HepG2 (cell line): Measurements from ENCODE around the gene WDR86. TPM values are rescaled to one million over a fixed set of nuclear protein-coding genes. Genes with fewer than 3 reads are reported as not detected.

Source experiments
- ARID4A ChIP-seq: sonication (generic); formaldehyde crosslinking; IDR thresholded peaks from 2 replicates; pipeline ENCODE4 v1.5.0; 2020; ENCODE audit warnings: mild to moderate bottlenecking, missing genetic modification reagents, borderline replicate concordance
- GABPB1 ChIP-seq: IDR thresholded peaks from 2 replicates; pipeline ENCODE4 v1.6.1; 2016; ENCODE audit warnings: mild to moderate bottlenecking, missing genetic modification reagents, moderate library complexity, missing compliant biosample characterization
- LCORL ChIP-seq, 2 experiments: fragments of 450-650 bp in 1 of 2; sonication (generic) in 1 of 2; formaldehyde crosslinking in 1 of 2; IDR thresholded peaks; 2 replicates each; pipeline versions ENCODE4 v1.5.0 to v1.6.1; 2017 to 2020; ENCODE audit warnings: antibody characterized with exemption in 1 of 2, missing genetic modification reagents in 1 of 2
- PATZ1 ChIP-seq: sonication (generic); formaldehyde crosslinking; IDR thresholded peaks from 2 replicates; pipeline ENCODE4 v1.4.0; 2020; ENCODE audit warnings: missing genetic modification reagents
- SP2 ChIP-seq: sonication (generic); formaldehyde crosslinking; IDR thresholded peaks from 2 replicates; pipeline ENCODE4 v1.5.1; 2020; ENCODE audit warnings: mild to moderate bottlenecking, missing genetic modification reagents
- ZNF546 ChIP-seq: sonication (generic); formaldehyde crosslinking; conservative IDR thresholded peaks from 2 replicates; pipeline ENCODE4 v1.8.1; 2023; ENCODE audit warnings: mild to moderate bottlenecking, missing genetic modification reagents
- ZNF788 ChIP-seq: sonication (generic); formaldehyde crosslinking; IDR thresholded peaks from 2 replicates; pipeline ENCODE4 v1.5.0; 2020; ENCODE audit warnings: mild to moderate bottlenecking, missing genetic modification reagents, borderline replicate concordance
- polyA plus RNA-seq, 8 experiments: library from polyadenylated mRNA; depleted of rRNA in 3 of 8; stranded (reverse) in 7 of 8; unstranded in 1 of 8; fragments of >200 nt; fragmentation: Illumina TruSeq in 4 of 8; extraction: Trizol in 4 of 8; gene quantifications; 2 replicates each; pipeline versions ENCODE4 v1.2.1 to v1.2.3, GENCODE V29; 2011 to 2016; ENCODE audit warnings: low read depth in 4 of 8, missing spikeins in 1 of 8, mixed read lengths in 1 of 8; ENCODE audit not compliant: insufficient read depth in 1 of 8
- total RNA-seq, 5 experiments: library from RNA; depleted of rRNA; stranded (reverse); fragments of >200 nt; fragmentation: Illumina TruSeq; extraction: Trizol; gene quantifications; 2 replicates each; pipeline ENCODE4 v1.2.3, GENCODE V29; 2016; ENCODE audit warnings: low read depth in 1 of 5

The WDR86 gene
- total and polyA plus RNA-seq, 2 of the 13 experiments (the other 11 are each of a cell fraction or from before 2014, with no cell fraction given), result 0.11 to 2.9 TPM

DNA sequence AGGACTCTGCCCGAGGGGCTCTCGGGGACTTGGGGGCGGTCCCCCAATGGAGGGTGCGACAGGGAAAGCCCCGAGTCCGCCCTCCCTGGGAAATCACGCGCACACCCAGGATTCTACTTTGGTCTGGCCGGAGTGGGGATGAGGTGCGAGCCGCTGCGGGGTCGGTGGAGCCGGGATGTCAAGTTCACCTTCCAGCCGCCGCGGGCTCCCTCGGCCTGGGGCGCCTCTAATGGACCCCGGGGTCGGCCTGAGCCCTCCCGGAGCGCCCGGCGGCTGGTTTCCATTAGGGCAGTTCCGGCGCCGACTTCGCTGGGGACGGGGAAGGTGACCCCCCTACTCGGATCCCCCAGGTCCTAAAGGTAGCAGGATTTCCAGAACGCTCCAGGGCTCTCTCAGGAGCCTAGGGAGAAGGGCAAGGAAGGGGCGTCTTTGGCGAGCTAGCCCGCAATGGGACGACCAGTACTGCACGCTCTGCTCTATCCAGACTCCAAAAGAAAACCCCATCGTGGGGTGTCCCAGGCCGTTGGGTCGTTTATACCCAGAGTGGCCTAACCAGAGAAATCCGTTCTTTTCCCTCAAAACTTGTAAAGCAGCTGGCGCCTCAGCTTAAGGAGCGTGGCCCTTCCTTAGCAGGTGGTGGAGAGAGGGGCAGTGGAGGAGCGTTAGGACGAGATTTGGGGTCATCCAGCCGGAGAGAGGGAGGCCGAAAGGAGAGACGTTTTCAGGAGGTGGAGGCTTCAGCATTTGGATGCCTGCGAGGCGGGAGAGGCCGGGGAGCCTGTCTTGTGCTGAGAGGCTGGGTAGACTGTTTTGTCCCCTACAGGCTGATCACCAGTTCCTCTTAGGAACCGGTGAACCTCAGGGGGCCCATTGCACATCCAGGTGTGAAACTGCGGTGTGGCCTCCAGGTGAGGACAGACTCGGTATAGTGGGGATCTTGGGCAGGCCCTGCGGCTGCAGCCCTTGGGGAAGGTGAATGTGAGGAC lies 860 bp upstream of the WDR86 start (continued):
- TF ChIP-seq GABPB1 (CRISPR knock-in tag) (peak; percentile 46; the same call in 1 of the 2 replicates), LCORL (IDR thresholded peaks at IDR 0.05) (no peak), LCORL (CRISPR knock-in tag; IDR thresholded peaks at IDR 0.05) (0 out of 2 replicates have a peak, but pooled peaks have one; percentile 50), PATZ1 (CRISPR knock-in tag) (peak; percentile 84), ARID4A (0 out of 2 replicates have a peak, but pooled peaks have one; percentile 17), ZNF788 (peak; percentile 40; the same call in 1 of the 2 replicates), SP2 (CRISPR knock-in tag) (no peak), ZNF546 (CRISPR knock-in tag) (no peak)
